H1 (cell line): ENCODE results near the gene FECH. TPM values are rescaled to one million over a fixed set of nuclear protein-coding genes. Genes with fewer than 3 reads are reported as not detected.

Source experiments
- SIN3A ChIP-seq, 2 experiments: IDR thresholded peaks in 1 of 2; conservative IDR thresholded peaks in 1 of 2; 2 replicates each; pipeline ENCODE4 v1.6.1; 2011 to 2012; ENCODE audit warnings: low read length in 2 of 2, improper control_type of control experiment in 1 of 2, low read depth in 1 of 2, mild to moderate bottlenecking in 1 of 2
- SP1 ChIP-seq: IDR thresholded peaks from 2 replicates; pipeline ENCODE4 v1.6.1; 2011; ENCODE audit warnings: low read depth, low read length
- polyA plus RNA-seq, 7 experiments: library from polyadenylated mRNA; depleted of rRNA in 3 of 7; stranded (reverse) in 5 of 7; unstranded in 2 of 7; fragments of >200 nt in 5 of 7; fragments of 200-250 nt in 2 of 7; gene quantifications; 1 replicate in 5 of 7; 2 replicates in 1 of 7; 4 replicates in 1 of 7; pipeline versions ENCODE4 v1.2.1 to v1.2.3, GENCODE V29; 2011 to 2013; ENCODE audit warnings: missing spikeins in 2 of 7, mixed read lengths in 2 of 7
- total RNA-seq: library from RNA; stranded (reverse); fragmentation: NEBNext Ultra II Directional; extraction: Animal tissue kit (Norgen Biotek cat#: 25700); gene quantifications from 2 replicates; pipeline ENCODE4 v1.2.1, GENCODE V29; 2021
- TF ChIP-seq, protein P1 (sequence below): IDR thresholded peaks from 2 replicates; pipeline ENCODE4 v1.6.1; 2011; ENCODE audit warnings: low read depth, mild to moderate bottlenecking, low read length; ENCODE audit not compliant: insufficient read depth

The FECH gene
- total and polyA plus RNA-seq, 2 of the 8 experiments (the other 6 are each of a cell fraction or from before 2014, with no cell fraction given) = 13.1 to 26.6 TPM

DNA sequence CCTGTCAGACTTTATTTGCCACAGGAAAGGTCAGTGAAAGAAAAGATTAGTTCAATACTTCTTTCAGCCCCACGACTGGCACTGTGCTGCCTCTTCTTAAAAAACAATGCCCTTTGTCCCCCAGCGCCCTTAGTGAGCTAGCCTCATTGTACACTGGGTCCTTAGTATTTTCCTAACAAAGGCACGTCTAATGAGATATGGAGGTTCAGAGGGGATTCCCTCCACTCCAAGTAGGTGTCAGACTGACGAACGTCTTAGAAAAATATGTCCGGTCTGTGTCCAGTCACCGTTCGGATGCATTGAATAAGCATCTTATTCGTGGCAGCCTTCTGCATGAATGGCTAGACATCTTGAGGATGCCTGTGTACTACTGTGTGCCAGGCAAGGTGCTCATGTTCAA is 1.1 kb downstream of the FECH start (continued):
- no peak for TF ChIP-seq SP1
- no peak for TF ChIP-seq SIN3A (conservative IDR thresholded peaks at IDR 0.05 in 1 of 2, IDR thresholded peaks at IDR 0.05 in 1 of 2; ENCODE audit: low read depth in 1 of 2, low read length in 2 of 2)
- TF ChIP-seq, protein P1, sequence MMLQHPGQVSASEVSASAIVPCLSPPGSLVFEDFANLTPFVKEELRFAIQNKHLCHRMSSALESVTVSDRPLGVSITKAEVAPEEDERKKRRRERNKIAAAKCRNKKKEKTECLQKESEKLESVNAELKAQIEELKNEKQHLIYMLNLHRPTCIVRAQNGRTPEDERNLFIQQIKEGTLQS = no peak
- TF ChIP-seq, all 59 proteins: peak for 0
